Measurements from ENCODE around the gene OR2AE1.

DNA sequence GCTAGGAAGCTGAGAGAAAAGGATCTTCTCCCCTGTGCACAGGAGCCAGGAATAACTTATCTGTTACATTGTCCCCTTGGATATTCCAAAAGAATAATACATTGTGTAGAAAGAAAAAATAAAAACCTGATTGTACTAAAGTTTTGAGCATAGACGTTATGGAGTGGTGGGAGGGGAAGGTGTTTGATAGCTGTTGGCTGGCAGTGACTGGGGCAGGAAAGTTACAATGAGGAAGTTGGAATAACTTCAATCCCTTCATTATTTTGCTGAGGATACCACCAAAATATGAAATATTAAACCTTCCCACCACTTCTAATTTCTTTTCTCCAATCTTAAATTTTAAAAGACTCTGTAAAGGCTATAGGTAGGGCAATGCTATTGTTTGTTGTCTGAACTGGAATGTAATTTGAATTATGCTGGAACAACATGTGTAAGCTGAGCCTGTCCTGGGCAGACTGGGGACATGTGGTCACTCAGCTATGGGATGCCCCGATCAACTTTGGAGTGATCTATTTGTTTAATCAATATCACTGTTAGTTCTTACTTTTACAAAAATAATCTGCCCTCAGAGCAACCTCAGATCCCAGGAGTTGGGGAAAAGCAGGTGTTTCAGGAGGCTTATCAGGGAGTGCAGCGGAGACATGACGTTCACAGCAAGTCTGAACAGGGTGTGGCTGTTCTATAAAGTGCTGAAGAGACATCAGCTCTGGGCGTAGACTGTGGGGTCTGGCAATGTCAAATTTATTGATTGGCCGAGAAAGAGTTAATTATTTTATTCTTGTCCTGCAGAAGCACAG, 28.2 kb downstream of the OR2AE1 start:
- TF ChIP-seq, protein P1, sequence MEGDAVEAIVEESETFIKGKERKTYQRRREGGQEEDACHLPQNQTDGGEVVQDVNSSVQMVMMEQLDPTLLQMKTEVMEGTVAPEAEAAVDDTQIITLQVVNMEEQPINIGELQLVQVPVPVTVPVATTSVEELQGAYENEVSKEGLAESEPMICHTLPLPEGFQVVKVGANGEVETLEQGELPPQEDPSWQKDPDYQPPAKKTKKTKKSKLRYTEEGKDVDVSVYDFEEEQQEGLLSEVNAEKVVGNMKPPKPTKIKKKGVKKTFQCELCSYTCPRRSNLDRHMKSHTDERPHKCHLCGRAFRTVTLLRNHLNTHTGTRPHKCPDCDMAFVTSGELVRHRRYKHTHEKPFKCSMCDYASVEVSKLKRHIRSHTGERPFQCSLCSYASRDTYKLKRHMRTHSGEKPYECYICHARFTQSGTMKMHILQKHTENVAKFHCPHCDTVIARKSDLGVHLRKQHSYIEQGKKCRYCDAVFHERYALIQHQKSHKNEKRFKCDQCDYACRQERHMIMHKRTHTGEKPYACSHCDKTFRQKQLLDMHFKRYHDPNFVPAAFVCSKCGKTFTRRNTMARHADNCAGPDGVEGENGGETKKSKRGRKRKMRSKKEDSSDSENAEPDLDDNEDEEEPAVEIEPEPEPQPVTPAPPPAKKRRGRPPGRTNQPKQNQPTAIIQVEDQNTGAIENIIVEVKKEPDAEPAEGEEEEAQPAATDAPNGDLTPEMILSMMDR (IDR thresholded peaks at IDR 0.05): no peak
- TF ChIP-seq POLR2A (IDR thresholded peaks at IDR 0.05) (no peak), EP300 (IDR thresholded peaks at IDR 0.05) (no peak)

Measured in ovary (tissue), 3 donors.